Activated CD4-positive, alpha-beta T cell treated with anti-CD3 and anti-CD28 coated beads, Interleukin-2, amount 50 U/mL, for 4 hours (primary cell): ENCODE results near the gene NR6A1.
"Not testable (repeated sequence)": the region's sequence is repeated elsewhere in the genome, so short reads cannot be mapped to it uniquely, and the experiment has no call there.

Experiments used
- DNase-seq, 2 experiments: peaks; one replicate each; pipeline ENCODE4 v3.0.0-alpha.2; 2020

The NR6A1 gene

DNA sequence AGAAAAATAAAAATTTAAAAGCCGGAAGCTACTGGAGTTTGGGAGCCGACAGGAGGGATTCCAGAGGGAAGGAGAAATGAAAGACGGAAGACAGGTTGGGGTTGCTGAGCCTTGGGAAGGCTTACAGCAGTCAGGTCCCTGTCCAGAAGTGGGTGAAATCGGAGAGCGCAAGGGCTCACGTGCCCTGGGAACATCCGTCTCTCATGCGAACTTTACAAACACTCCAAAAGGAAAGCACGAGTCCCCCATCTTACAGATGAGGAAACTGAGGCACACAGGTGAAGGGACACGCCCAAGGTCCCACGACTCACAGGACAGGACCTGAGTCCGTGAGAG is 5.5 kb upstream of the NR6A1 start:
- no peak for DNase-seq

DNA sequence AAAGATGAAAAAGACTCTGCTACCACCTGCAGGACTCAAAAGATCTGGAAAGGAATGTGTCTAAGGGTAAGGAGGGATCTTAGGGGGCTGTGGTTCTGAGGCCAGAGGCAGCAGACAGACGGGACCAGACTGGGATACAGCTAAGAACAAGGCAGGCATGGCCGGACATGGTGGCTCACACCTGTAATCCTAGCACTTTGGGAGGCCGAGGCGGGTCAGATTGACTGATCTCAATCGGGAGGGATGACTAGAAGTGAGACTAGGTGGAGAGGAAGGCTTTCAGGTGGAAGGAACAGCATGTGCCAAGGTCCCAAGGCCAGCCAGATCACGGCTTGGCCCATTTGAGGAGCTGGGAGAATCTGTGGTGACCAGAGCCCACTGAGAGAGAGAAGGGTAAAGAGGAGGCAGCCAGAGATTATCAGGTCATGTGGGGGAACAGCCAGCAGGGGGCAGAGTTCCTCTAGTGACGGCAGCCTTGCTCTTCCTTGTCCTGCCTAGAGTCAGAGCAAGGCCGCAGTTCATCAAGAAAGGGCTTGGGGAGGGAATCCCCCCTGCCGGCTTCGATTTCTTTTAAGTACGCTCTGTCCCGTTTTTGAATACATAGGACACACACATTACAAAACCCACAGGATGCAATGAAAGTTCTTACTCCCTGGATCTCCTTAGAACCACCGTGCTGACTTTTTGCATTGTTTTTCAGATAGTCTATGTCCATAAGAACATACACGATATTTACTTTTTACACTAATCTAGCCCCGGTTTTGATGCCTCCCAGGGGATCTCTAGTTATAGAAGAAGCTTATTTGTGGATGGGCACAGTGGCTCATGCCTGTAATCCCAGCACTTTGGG is 3.2 kb upstream of the NR6A1 start:
- peak; percentile 80 to 85 for DNase-seq

DNA sequence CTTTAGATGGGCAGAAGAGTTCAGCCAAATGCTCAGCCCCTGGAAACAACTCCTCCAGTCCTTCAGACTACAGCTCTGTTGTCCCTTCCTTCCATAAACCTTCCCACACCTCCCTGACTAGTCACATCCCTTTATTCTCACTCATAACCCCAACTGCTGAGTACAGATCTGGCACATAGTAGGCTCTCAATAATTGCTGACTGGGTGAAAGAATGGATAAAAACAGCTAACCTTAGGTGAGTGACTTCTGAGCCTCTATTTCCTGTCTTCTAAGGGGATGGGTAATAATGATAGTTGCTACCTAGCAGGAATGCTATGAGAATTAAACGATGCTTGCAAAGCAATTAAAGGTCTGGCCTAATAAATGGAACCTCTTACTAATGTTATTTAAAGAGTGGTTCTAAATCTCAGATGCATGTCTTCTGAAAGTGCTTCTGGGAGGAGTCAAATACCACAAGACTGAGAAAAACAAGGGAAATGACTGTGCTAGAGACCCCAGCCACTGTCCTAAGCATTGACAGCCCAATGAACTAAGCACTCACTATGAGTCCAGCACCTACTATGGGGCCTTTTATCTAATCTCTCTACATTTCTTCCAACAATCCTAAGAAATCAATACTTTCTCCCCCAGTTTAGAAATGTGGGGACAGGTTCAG is 2.5 kb upstream of the NR6A1 start:
- no peak for DNase-seq

DNA sequence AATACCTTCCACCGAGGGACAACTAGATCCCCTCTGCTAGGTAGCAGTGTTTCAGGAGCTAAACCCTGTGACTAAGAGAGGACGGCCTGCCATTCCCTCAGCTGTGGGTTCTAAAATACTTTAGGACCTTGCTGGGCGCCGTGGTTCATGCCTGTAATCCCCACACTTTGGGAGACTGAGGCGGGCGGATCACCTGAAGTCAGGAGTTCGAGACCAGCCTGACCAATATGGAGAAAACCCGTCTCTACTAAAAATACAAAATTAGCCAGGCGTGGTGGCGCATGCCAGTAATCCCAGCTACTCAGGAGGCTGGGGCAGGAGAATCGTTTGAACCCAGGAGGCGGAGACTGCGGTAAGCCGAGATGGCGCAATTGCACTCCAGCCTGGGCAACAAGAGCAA is 1.8 kb upstream of the NR6A1 start:
- not testable (repeated sequence) for DNase-seq

DNA sequence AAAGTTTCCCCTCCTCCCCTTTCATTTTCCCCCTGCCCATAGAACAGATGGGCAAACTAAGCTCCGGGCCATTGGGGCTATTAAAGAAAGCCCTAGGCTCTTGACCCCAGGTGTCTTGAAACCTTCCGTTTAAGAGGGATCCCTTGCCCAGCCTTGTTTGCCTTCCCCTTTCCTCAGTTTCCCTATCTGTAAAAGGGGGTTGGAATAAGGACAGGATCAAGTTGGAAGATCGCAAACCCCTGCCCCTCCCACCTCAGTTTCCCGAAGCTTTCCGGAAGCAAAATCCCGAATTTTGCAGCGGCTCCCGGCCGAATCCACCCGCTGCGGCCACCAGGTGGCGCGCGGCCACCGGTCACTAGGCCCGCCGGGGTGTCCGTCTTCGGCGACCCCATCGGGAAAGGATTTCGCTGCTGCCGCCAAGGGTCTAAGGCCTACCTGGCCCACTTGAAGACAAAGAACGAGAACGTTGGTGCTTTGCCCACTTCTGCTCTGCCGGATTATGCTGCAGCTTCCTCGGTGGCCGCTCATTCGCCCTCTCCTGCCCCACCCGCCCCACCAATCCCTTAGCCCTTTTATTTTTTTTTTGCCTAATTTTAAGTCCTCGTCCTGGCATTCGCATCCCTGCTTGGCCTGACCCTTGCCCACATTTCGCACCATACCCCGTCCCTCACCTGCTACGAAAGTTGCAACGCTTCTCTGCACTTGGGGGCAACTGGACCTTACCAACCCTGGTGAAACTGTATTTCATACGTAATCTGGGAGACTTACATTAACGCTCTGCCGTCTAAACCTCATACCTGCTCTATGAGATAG is 962 bp upstream of the NR6A1 start:
- no peak for DNase-seq

DNA sequence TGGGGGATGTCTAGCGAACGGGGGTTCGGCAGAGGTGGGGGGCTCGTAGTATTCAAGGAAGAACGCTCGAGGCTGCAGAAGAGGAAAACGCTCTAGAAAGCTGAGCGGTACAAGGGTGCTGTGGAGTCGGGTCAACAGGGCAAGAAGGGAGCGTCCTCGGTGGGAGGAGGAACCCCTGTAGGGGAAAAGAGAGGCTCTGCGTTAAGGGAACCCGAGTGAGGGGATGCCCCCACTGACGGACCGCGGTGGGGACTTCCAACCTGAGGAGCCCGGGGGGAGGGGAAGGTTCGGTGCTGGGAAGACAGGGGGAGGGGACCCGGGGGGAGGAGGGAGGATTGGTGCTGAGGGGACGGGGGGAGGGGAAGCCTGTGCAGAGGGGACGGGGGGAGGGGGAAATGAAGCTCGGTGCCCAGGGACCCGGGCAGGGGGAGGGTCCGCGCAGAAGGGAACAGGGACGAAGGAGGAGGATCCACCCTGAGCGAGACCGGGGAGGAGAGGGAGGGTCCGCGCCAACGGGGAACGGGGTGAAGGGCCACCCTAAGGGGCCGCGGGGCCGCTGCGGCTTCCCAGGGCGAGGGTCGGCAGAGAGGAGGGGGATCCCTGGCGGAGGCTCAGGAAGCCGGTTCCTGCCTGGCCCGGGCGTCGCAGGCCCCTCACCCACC is 621 bp downstream of the NR6A1 start:
- no peak for DNase-seq

DNA sequence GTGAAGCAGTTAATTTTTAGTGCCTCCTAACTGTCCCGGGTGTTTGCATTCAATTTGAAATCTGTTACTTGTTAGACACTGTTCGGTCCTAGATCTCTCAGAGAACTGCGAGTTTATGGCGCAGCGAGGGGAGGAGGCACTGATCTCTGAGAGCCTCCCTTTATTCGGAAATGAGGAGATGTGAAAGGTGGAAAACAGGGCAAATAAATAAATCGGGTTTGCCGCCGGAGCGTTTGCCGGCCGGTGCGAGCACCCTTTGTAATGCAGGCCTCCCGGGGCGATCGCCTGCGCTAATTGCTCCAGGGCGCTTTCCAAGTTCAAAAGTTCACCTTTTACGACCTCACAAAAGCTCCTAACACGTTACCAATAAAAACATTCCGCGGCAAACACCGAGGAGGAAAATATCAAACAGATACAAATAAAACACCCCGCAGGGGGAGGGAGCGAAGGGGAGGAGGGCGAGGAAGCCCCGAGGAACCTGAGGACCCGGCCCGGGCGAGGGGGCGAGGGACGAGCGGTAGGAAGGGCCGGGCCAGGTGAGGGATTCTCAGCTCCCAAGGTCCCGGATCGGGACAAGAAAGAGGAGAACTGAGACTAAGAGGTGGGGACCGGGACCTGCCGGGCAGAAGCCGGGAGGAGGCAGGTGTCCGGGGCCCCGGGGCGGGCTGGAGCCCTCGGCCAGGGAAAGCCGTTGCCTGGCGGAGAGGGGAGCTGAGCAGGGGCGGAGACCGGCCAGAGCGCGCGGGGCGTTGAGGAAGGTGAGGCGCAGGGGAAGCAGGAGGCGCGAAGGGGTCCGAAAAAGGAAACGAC is 1.4 kb downstream of the NR6A1 start:
- no peak for DNase-seq

DNA sequence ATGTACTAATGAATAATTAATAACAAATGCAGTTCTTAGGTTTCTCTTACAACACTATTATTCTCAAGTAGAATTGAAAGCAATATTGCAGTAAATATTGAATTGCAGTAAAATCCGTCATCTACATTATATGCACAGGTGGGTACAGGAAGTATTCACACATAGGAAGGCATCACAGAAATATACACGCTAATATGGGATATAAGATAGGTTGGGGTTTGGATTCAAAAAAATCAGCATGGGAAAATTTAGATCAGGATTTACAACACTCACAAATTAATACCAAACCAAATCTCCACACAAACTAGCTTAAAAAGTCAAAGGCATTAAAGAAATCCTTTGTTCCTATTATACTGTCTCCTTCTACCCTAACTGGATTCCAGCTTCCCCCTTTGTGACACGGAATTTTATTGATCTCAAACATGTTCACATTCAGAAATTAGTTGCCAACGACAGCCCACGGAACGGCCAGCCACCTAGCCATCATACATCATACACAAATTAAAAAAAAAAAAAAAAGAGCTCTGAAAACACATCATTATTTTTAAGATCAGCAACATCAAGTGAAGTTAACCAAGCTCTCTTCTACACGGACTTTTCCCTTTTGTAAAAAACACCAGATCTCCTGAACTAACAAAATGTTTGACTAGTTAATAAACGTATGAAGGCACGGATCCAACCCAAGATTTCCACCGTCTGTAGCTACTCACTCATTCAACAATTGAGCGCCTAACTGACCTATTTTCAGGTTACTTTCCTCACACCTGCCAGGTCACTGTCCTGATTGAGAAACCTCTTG is 2.2 kb downstream of the NR6A1 start:
- DNase-seq, result no peak

DNA sequence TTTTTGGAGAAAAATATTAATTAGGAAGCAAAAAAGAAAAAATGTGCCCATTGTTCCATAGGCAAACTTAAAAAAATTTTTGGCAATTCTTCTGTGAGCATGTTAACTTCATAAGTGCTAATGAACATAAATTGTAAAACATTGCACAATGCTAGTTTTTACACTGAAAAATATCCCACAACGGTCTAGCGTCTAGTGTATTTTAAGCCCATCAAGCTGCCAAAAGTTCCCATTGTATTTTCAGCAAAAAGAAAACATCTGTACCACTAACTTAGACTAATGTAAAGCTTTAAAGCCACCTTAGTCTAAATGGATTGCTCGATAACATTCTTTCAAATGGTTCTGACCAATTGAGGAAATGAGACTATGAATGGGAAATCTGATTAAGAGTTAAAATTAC is 2.8 kb downstream of the NR6A1 start:
- DNase-seq, result no peak

DNA sequence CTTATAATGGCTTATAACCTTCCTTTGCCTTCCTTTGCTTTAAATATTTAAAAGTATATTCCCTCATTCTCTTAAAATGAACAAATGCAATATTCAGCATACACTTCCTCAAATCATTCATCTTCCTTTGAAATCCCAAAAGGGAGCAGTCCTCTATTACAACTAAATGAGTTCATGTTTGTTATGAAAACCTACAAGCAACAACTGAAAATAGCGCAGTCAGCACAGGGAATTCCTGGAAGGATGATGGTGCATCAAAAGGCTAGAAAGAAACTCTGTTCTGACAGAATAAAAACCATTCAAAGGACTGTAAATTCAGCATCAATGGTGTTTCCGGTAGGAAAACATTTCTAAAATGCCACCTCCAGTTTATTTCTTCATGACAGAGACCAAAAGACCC is 3.3 kb downstream of the NR6A1 start:
- no peak for DNase-seq

DNA sequence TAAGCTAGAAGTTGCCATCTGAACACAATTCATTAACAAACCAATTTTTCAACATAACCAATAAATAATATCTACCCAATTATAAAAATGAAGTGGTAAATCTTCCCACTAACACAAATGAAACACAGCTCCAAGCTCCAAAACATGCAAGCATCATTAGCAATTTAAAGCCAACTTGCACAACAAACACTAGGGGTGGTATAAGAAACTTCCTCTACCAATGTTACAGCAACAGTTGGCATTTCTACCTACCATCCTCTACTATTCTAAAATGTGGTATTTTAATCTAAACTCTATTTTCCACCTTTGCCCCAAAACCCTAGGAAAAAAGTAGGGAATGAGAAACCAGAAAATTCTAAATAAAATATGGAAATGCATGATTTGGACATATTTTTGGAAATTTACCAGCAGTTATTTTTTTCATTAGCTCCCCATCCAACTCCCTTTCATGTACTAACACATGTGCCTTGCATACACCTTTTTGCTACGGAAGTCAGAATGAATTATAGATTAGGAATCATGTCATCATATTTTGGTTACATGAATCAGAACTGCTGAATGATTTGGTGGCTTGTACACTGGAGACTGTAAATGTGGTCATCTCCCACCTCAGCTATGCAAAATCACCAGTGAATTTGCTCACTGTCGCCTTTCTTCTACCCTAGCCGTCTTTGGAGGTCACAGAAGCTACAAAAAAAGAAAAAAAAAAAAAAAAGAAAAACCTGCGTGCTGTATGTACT is 4.1 kb downstream of the NR6A1 start:
- DNase-seq, result no peak

DNA sequence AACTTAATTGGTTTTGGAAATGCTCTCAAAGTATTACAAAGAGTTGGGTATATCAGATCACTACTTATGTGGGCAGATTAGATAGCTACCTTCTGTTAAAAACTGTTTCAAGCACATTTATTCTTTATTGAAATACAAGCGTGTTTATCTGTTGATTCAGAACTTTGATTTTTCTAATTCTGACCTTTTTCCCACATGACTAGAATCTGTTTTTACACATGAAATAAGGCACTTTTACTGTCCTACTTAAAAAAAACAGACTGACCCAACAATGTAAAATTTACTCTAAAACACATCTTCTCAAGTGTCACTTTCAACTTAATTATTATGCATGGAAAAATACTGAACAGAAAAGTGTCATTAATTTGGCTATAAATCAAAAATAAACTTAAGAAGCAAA is 4.8 kb downstream of the NR6A1 start:
- DNase-seq, result no peak

DNA sequence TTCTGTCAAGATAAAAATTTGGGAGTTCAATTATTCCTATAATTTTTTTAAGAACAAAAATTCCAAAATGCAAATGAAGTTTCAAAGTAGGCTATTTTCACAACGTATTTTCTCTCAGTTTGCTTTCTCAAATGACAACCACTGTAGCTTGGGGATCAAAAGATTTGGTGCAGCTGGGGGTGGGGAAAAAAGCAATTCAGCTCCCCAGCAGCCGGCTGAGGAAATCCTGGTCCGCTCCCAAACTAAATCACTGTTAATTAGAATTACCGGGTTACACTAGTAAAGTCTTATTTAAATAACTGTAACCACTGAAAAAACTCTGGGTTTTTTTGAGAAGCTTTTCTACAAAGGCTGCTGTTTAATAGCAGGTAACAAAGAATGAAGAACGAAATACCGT is 5.7 kb downstream of the NR6A1 start:
- no peak for DNase-seq

DNA sequence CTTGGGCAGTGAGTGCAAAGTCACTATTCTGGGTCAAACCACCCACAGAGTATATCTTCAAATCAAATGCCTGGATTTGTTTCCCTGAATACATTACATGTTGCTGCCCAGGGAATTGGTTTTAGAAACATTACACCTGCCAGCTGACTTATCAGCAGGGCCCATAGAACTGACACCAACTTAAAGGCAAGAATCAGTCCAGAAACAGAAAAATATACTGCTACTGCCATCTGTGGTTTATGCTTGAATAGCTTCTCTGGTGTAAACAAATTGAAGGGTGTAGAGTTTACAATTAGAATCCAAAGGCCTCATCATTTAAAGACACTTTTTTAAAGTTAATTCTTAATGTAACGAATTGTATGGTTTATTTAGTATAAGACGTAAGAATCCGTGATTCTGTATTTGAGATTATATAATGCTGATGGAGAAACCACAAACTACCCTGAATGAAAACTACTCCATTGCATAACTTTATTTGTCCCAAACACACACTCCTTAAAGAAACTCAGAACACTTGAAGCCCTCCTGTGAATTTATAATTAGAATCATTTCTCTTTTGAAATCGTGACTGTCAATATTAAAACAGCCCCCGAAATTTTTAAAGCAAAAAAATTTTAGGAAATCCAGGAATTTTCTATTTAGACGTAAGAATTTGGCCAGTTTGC is 6.2 kb downstream of the NR6A1 start:
- DNase-seq, result no peak

DNA sequence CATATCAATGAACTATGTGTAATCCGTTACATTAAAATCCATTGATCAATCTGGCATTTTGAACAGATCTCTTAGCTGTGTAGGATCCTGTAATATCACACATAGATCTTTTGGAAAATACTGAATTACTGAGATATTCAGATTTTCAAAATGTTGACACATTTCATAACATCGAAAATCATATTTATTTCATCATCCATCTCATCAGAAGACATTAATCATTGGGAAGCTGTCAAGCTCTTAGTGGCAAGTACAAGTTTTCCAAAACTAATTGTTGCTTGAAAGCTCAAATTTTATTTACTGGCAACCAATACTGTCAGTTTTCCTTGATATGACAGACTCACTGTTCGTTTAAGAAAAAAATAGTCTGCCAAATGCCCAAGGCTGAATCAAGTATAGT is 8.5 kb downstream of the NR6A1 start:
- DNase-seq, result no peak

DNA sequence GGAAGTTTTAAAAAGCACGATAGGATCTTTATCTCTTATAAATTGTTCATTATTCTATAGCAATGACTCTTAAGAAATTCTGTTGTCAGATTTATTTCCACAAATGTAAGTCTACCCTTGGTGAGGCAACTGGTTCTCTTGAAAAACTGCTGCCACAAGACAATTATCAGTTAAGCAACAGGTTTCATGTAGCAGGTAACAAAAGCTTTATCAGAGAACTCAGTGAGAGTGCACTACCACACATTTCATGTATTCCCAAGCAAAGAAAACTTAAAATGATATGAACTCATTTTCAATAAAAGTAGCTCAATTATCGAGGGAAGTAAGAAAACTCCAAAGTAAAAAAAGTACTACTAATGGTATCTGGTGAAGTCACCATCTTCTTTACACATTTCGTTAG is 9.4 kb downstream of the NR6A1 start:
- no peak for DNase-seq

DNA sequence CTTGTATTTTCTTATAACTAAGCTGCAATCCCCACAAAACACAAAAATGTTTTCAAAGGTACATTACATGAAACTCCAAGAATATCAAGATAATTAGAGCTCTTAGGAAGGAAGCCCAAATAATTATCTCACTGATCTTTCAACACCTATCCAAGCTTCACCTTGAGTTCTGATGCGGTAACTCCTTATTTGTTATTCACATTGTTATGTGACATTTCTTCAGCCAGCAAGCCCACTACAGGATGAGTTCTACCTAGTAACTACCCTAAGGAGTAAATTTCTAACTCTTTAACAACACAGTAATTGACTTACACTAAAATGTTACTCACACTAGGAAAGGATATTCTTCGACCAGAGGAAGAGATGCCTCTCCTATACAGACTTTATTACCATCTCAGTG is 9.9 kb downstream of the NR6A1 start:
- no peak for DNase-seq

DNA sequence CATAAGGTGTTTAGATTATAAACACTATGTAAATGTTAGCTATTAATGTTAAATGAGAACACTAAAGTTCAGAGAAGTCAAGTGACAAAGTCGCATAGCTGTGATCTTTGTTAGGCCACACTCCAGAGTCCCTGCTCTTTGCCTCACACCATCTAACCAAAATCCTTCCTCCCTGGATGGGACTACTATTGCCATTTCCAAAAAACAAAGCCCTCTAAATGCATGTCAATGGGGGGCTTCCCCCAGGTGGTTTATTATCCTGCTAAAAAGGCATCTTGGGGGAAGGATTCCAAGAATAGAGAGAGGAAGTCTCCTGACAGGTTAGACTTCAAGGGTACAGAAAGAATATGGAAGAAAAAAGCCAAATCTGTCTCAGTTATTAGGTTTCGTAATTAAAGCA is 10.4 kb downstream of the NR6A1 start:
- DNase-seq, result no peak

DNA sequence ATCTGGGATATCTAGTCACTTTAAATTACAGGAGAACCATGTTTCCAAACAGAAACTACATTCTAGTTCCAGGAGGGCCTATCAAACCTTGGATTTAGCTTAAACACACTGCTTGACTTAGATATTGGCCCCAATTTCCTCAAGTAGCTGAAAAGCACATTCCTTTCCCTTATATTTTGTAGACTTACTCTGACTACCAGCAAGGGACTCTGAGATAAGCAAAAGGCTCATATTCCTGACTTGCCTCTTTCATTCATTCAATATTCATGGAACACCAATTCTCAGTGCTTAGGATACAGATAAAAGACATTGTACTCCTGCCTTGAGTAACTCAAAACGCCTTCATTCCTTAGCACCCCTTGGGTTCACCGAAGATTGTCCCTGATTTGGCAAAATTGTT is 11.8 kb downstream of the NR6A1 start:
- no peak for DNase-seq

DNA sequence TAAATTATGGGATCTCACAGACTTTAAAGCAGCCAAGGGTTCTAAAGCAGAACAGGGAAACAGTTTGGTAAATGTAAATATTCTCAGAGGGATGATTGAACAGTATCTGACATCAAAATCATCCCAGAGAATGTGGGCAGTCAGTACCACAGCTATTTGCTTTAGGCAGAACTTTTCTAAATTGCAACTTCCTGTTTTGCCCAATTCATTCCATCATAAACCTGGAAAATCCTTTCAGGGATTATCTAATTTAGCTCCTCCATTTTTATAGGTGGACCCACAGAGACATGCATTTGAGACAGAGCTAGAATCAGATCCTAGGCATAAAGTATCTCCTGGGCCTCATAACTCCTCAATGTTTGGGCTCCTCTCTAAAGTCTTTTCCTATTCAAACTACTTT is 12.4 kb downstream of the NR6A1 start:
- DNase-seq, result no peak
